ENCODE data around the gene SNX4.

Gene SNX4

GRCh38 chr3:125403789-125404188 lies 116.2 kb downstream of the SNX4 start:
- DNase-seq (ENCODE audit: low read depth), result no peak

- no peak for DNase-seq (ENCODE audit: low read depth)
Measured at GRCh38 chr3:125402639-125403038, 117.4 kb downstream of the SNX4 start.

- no peak for DNase-seq (ENCODE audit: low read depth)
Measured at GRCh38 chr3:125401402-125401801, 118.6 kb downstream of the SNX4 start.

- DNase-seq (ENCODE audit: low read depth), result no peak
Measured at GRCh38 chr3:125398952-125399351, 121.0 kb downstream of the SNX4 start.

All from T follicular helper cell (primary cell).